Liver (tissue), 3 donors: ENCODE data around the gene SNRNP27.

Experiments
- CTCF ChIP-seq: fragments of 150-350 bp; IDR thresholded peaks from 2 replicates; pipeline ENCODE4 v1.5.1; 2017; ENCODE audit warnings: improper control_type of control experiment, low read depth, low read length; ENCODE audit not compliant: missing input control
- FOXA1 ChIP-seq: IDR thresholded peaks from 2 replicates; pipeline ENCODE4 v1.6.1; 2016; ENCODE audit warnings: antibody characterized with exemption
- GABPA ChIP-seq, 2 donors: IDR thresholded peaks in 1 of 2; conservative IDR thresholded peaks in 1 of 2; 2 replicates each; pipeline ENCODE4 v1.6.1; 2016; ENCODE audit warnings: antibody characterized with exemption in 2 of 2, mild to moderate bottlenecking in 1 of 2, moderate library complexity in 1 of 2
- MAX ChIP-seq: IDR thresholded peaks from 2 replicates; pipeline ENCODE4 v1.6.1; 2016; ENCODE audit warnings: antibody characterized with exemption
- RAD21 ChIP-seq, 2 donors: IDR thresholded peaks; 2 replicates each; pipeline ENCODE4 v1.6.1; 2016; ENCODE audit warnings: antibody characterized with exemption in 2 of 2, mild to moderate bottlenecking in 2 of 2
- REST ChIP-seq: IDR thresholded peaks from 2 replicates; pipeline ENCODE4 v1.6.1; 2016; ENCODE audit warnings: antibody characterized with exemption, mild to moderate bottlenecking
- TAF1 ChIP-seq: conservative IDR thresholded peaks from 2 replicates; pipeline ENCODE4 v1.6.1; 2016; ENCODE audit warnings: antibody characterized with exemption, mild to moderate bottlenecking
- ZBTB33 ChIP-seq: IDR thresholded peaks from 2 replicates; pipeline ENCODE4 v1.6.1; 2016; ENCODE audit warnings: antibody characterized with exemption
- donor health status: healthy.
- donor health status: healthy.

- TF ChIP-seq RAD21 (IDR thresholded peaks at IDR 0.05): no peak
- no peak for TF ChIP-seq CTCF
- no peak for TF ChIP-seq MAX
- no peak for TF ChIP-seq TAF1
- TF ChIP-seq ZBTB33: no peak
- no peak for TF ChIP-seq GABPA (IDR thresholded peaks at IDR 0.05 in 1 of 2, conservative IDR thresholded peaks at IDR 0.05 in 1 of 2)
- TF ChIP-seq REST: no peak
- no peak for TF ChIP-seq FOXA1
Measured at GRCh38 chr2:69935011-69935410, 41.3 kb downstream of the SNRNP27 start.
